ENCODE results near the gene PHLPP2. TPM values are rescaled to one million over a fixed set of nuclear protein-coding genes. Genes with fewer than 3 reads are reported as not detected.
"Not testable (repeated sequence)": the region's sequence is repeated elsewhere in the genome, so short reads cannot be mapped to it uniquely, and the experiment has no call there.

The PHLPP2 gene
- total RNA-seq, 2 donors from 2014 or later, result 8.1 to 17.1 TPM

- no peak for ATAC-seq (ENCODE audit: insufficient number of reproducible peaks, low FRiP score, low read depth)
- no peak for DNase-seq (ENCODE audit: low spot score)
- H3K27me3 ChIP-seq (replicated peaks; ENCODE audit: insufficient read depth), result no peaks in the 10 kb centered on the region
- H3K36me3 ChIP-seq, result no peaks in the 10 kb centered on the region
- H3K4me3 ChIP-seq, result no peak overlapping the region
- H3K9me3 ChIP-seq, result no peaks in the 10 kb centered on the region
- no peak overlapping the region for H3K27ac ChIP-seq
- TF ChIP-seq CTCF (IDR thresholded peaks at IDR 0.05), result no peak
- no peaks in the 10 kb centered on the region for H3K4me1 ChIP-seq (ENCODE audit: control insufficient read depth in 1 of 2, low read depth in 2 of 2)
Measured at GRCh38 chr16:71618429-71618828, 106.1 kb downstream of the PHLPP2 start.

- not testable (repeated sequence) for H3K27me3 ChIP-seq (replicated peaks; ENCODE audit: insufficient read depth); H3K4me3 ChIP-seq
Measured at GRCh38 chr16:71614956-71615355, 109.5 kb downstream of the PHLPP2 start.

DNA sequence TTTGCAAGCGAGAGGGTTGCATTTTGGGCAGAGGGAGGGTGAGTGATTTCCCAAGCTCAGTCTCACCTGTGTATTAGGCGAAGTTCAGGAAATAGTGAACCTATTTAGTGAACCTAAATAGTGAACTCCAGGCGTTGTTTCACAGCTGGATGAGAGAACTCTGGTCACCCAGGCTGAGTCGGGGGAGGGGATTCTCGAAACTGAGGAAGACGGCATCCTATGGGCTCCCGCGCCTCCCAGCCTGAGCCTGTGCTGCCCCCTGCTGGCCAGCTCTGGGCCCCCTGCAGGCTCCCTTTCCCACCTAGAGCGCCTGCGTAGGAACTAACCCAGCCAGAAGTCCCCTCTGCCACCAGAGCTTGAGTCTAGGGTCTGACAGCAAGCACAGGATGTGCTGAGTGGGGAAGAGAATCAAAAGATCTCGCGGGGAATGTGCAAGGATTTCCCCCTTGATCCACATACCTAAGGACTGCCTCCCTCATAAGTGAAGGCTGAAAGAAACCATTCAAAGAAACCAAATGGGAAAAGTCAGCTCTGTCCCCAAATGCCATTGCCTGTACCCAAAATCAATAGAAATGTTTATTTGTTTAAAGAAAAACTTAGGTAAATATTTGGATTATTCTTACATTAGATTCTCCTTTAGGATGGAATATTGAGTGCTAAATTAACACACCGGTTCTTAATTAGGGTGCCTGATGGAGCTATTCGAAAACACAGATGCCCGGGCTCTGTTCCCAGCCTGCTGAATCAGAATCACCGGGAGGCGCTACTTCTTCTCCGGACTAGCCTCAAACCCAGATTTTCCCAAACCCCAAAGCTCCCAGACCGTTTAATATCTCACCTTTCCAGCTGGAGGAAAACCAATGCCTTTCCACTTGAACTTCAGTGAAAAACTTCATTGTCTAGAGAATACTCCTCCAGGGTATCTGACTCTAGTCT, 113.3 kb downstream of the PHLPP2 start:
- Histone ChIP-seq H3K4me1 (ENCODE audit: control insufficient read depth in 1 of 2, low read depth in 2 of 2) (no peaks in the 10 kb centered on the region), H3K27ac (no peak overlapping the region), H3K9me3 (no peaks in the 10 kb centered on the region), H3K27me3 (replicated peaks; ENCODE audit: insufficient read depth) (no peaks in the 10 kb centered on the region), H3K36me3 (no peaks in the 10 kb centered on the region), H3K4me3 (no peak overlapping the region)
- DNase-seq (ENCODE audit: low spot score) (no peak), ATAC-seq (ENCODE audit: insufficient number of reproducible peaks, low FRiP score, low read depth) (no peak)
- peak; percentile 74 for TF ChIP-seq CTCF (IDR thresholded peaks at IDR 0.05)

More at GRCh38 chr16:71614956-71615355, 109.5 kb downstream of the PHLPP2 start:
- not testable (repeated sequence) for ATAC-seq (ENCODE audit: insufficient number of reproducible peaks, low FRiP score, low read depth); H3K36me3 ChIP-seq; H3K27ac ChIP-seq; DNase-seq (ENCODE audit: low spot score); H3K9me3 ChIP-seq; H3K4me1 ChIP-seq (ENCODE audit: control insufficient read depth in 1 of 2, low read depth in 2 of 2)

GRCh38 chr16:71610447-71610846, 114.1 kb downstream of the PHLPP2 start:
- no peak for TF ChIP-seq CTCF (IDR thresholded peaks at IDR 0.05)
- H3K27me3 ChIP-seq (replicated peaks; ENCODE audit: insufficient read depth), result no peaks in the 10 kb centered on the region
- no peaks in the 10 kb centered on the region for H3K4me1 ChIP-seq (ENCODE audit: control insufficient read depth in 1 of 2, low read depth in 2 of 2)
- no peak overlapping the region for H3K4me3 ChIP-seq
- DNase-seq (ENCODE audit: low spot score) (no peak), ATAC-seq (ENCODE audit: insufficient number of reproducible peaks, low FRiP score, low read depth) (no peak)
- no peaks in the 10 kb centered on the region for H3K9me3 ChIP-seq
- H3K36me3 ChIP-seq, result no peaks in the 10 kb centered on the region
- no peak overlapping the region for H3K27ac ChIP-seq

GRCh38 chr16:71609066-71609465, 115.4 kb downstream of the PHLPP2 start:
- Histone ChIP-seq H3K4me3 (no peak overlapping the region), H3K9me3 (no peaks in the 10 kb centered on the region), H3K4me1 (ENCODE audit: control insufficient read depth in 1 of 2, low read depth in 2 of 2) (no peaks in the 10 kb centered on the region), H3K27me3 (replicated peaks; ENCODE audit: insufficient read depth) (no peaks in the 10 kb centered on the region), H3K36me3 (no peaks in the 10 kb centered on the region), H3K27ac (no peak overlapping the region)
- ATAC-seq (ENCODE audit: insufficient number of reproducible peaks, low FRiP score, low read depth) (no peak), DNase-seq (ENCODE audit: low spot score) (no peak)
- TF ChIP-seq CTCF (IDR thresholded peaks at IDR 0.05), result no peak
